Stimulated activated CD8-positive, alpha-beta memory T cell treated with anti-CD3 and anti-CD28 coated beads, Interleukin-4, amount 100 ng/mL, for 48 hours (primary cell): ENCODE data around the gene TENT4B.
"Not testable (repeated sequence)": the region's sequence is repeated elsewhere in the genome, so short reads cannot be mapped to it uniquely, and the experiment has no call there.

Source experiments
- DNase-seq: peaks from one replicate; pipeline ENCODE4 v3.0.0-alpha.2; 2020

The TENT4B gene

GRCh38 chr16:50152807-50153595 is at the start of gene TENT4B:
Gene TENT4B, plus strand, starts transcription at chr16:50153306. Its CDS starts 316 bp downstream, at chr16:50153622.
- DNase-seq: peak; percentile 88

- DNase-seq: no peak
Measured at GRCh38 chr16:50103764-50104163, 49.3 kb upstream of the TENT4B start.

GRCh38 chr16:50114357-50115129 is 38.6 kb upstream of the TENT4B start:
- no peak for DNase-seq

GRCh38 chr16:50120711-50121110 is 32.4 kb upstream of the TENT4B start:
- DNase-seq: no peak

- no peak for DNase-seq
Measured at GRCh38 chr16:50121278-50121677, 31.8 kb upstream of the TENT4B start.

- peak; percentile 52 for DNase-seq
Measured at GRCh38 chr16:50121721-50122445, 31.2 kb upstream of the TENT4B start.

GRCh38 chr16:50123417-50123816 is 29.7 kb upstream of the TENT4B start:
- no peak for DNase-seq

GRCh38 chr16:50124769-50125168 is 28.3 kb upstream of the TENT4B start:
- DNase-seq: no peak

GRCh38 chr16:50126183-50126582 is 26.9 kb upstream of the TENT4B start:
- DNase-seq: no peak

GRCh38 chr16:50132571-50132970 is 20.5 kb upstream of the TENT4B start:
- DNase-seq: not testable (repeated sequence)

GRCh38 chr16:50133214-50133613 is 19.9 kb upstream of the TENT4B start:
- no peak for DNase-seq

- no peak for DNase-seq
Measured at GRCh38 chr16:50136399-50136798, 16.7 kb upstream of the TENT4B start.

- DNase-seq: no peak
Measured at GRCh38 chr16:50137268-50137667, 15.8 kb upstream of the TENT4B start.

GRCh38 chr16:50139580-50139979 is 13.5 kb upstream of the TENT4B start:
- DNase-seq: no peak

- DNase-seq: no peak
Measured at GRCh38 chr16:50144211-50144610, 8.9 kb upstream of the TENT4B start.

- no peak for DNase-seq
Measured at GRCh38 chr16:50146479-50147435, 6.3 kb upstream of the TENT4B start.

GRCh38 chr16:50151322-50151721 is 1.8 kb upstream of the TENT4B start:
- DNase-seq: no peak

- DNase-seq: peak; percentile 56
Measured at GRCh38 chr16:50151756-50152155, 1.4 kb upstream of the TENT4B start.

GRCh38 chr16:50152351-50152806 is 727 bp upstream of the TENT4B start:
- DNase-seq: peak; percentile 85

GRCh38 chr16:50153596-50154419 is 702 bp downstream of the TENT4B start:
- DNase-seq: peak; percentile 61

GRCh38 chr16:50154420-50154950 is 1.4 kb downstream of the TENT4B start:
- DNase-seq: peak; percentile 29
